ENCODE results near the gene PNLDC1.
"Not testable (repeated sequence)": the region's sequence is repeated elsewhere in the genome, so short reads cannot be mapped to it uniquely, and the experiment has no call there.

PNLDC1 gene

DNA sequence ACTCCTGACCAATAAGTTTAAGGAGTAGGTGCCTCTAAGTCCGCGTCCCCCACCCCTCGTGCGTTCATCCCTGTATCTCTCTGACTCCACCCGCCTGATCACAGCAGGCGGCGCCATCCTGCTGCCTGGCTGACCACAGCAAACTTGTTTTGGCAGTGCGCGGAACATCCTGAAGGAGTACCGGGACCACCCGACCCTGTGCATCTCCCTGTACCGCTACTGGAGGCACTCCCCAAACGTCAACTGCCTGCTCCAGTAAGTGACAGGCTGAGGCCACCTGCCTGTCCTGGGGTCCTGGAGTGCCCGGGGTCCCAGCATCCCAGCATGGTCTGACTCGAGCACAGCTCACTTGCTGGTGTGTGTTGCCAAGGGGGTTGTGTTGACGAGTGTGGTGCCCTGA, 19.0 kb downstream of the PNLDC1 start:
- in situ Hi-C loops (cut with MboI; ENCODE audit: low sequenced_read_pairs) = no loop called here

DNA sequence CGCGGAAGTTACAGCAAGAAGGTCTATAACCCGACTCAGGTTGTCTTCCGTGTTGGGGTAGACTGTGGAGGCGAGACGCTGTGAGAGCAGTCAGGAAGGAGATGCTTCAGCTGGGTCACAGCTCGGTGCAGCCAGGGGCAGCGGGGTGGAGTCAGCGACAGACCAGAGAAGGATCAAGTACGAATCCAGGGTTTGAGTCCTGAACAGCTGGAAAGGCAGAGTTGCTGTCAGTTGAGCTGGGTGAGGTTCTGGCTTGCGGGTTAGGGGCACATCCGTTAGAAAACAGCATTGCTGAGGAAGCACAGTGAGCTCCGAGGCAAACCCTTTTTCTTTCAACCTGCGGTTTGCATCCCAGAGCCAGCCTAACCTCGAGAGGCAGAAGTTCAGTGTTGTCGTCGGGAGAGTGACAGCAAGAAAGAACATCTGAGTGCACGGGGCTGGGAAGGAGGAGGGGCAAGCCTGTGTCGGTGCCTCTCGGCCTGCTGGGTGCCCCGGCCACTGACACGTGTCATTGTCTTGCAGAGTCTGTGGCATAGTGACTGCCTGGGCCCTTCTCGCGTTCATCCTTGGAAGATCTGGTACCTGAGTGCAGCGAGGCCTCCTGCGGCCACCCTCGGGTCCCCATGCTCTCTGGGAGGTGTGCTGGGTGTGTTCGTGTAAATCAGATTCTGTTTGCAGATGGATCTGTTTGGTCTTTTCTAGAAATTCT, 20.0 kb downstream of the PNLDC1 start:
- in situ Hi-C loops (cut with MboI; ENCODE audit: low sequenced_read_pairs) = no loop called here

DNA sequence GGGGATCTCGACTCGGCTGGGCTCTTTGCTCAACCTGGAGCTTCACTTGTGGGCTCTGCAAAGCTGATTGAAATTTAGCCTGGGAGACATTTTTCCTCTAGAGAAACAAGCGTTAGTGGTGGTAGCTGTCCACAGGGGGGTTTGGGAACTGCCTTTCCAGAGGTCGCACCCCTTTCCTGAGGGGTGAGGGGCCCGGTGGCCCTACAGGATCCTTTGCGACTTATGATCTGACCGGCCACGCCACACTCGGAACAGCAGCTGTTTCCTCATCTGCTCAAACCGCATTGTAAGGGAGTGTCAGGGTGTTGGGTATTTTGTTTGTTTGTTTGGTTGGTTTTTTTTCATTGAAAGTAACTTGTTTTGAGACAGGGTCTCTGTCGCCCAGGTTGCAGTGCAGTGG, 21.0 kb downstream of the PNLDC1 start:
- in situ Hi-C loops (cut with MboI; ENCODE audit: low sequenced_read_pairs) = no loop called here

DNA sequence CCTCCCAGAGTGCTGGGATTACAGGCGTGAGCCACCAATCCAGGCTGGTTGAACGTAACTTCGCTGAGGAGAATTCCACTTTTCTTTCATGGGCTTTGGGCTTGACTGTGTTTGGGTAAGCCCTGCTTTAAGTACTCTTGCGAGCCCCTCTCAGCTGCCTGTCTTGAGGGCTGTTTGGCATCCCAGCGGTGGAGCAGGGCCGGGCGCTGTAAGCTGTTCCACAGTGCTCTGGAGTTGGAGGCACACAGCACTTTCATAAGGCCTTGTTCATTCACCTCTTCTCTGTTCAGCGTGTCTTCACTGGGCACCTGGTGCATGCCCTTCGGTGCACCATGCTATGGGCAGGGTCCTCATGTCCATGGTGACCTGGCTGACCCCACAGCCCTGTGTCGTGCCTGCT, 21.6 kb downstream of the PNLDC1 start:
- in situ Hi-C loops (cut with MboI; ENCODE audit: low sequenced_read_pairs) = no loop called here

DNA sequence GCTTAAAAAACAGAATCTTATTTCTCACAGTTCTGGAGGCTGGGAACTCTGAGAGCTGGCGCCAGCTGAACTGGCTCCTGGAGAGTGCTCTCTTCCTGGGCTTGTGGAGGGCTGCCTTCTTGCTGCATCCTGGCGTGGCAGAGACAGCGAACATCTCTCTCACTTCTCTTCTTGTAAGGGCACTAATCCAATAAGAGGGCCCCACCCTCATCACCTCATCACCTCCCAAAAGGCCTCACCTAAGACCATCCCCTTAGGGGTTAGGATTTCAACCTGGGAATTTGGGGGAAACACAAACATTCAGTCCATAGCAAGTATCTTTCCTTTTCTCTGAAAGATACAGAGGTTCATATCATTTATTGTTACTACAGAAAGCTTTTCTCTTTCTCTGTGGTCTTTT, 23.9 kb downstream of the PNLDC1 start:
- in situ Hi-C loops (cut with MboI; ENCODE audit: low sequenced_read_pairs) = no loop called here

DNA sequence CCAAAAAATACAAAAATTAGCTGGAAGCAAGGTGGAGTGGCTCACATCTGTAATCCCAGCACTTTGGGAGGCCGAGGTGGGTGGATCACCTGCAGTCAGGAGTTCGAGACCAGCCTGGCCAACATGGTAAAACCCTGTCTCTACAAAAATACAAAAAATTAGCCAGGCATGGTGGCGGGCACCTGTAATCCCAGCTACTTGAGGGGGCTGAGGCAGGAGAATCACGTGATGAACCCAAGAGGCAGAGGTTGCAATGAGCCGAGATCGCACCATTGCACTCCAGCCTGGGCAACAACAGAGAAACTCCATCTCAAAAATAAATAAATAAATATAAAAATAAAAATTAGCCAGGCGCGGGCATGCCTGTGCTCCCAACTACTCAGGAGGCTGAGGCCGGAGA, 24.6 kb downstream of the PNLDC1 start:
- in situ Hi-C loops (cut with MboI; ENCODE audit: low sequenced_read_pairs) = not testable (repeated sequence)

DNA sequence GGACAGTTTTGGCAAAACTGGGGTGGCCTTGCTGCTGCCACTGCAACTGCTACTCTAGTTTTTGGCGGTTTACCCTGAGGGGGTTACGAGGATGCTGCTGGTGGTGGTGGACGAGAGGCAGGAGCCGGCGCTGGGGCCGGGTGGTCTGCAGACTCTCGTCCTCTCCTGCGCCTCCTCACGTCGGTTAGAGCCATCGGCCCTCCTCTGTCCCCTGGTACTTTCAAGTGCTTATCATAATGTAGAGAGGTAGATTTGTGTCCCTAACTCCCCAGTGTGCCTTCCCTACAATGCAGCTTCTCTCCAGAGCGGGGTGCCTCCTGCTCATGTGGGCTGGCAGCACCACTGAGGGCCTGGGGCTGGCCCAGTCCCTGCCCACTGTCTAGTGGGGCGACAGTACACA, 25.9 kb downstream of the PNLDC1 start:
- in situ Hi-C loops (cut with MboI; ENCODE audit: low sequenced_read_pairs) = no loop called here

DNA sequence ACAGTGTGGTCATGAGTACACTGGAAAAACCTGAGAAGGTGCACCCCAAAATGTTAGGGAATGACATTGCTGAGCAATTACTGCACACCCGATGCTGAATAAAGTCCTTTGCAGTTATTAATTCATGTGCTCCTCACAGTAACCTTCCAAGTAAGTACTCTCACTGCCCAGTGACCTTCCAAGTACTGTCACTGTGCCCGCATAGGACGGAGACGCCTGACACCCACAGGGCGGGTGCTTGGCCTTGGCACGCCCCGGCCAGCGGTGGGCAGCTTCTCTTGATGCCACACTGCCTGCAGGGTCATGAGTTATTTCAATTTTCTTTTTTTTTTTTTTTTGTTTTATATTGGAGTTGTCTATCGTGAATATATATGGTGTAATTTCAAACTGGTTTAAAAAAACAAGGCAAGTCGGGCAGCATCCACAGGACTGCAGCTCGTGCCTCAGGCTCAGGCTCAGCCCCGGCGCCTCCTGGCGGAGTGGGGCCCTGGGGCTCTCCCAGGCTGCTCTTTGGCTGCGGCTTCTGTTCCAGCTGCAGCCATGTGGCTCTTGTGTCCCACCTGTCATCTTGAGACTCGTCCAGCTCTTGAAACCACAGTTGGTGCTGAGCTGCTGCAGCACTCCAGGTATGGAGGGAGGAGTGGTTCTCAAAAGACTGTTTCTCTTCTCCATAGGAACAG, 27.0 kb downstream of the PNLDC1 start:
- in situ Hi-C loops (cut with MboI; ENCODE audit: low sequenced_read_pairs) = no loop called here

DNA sequence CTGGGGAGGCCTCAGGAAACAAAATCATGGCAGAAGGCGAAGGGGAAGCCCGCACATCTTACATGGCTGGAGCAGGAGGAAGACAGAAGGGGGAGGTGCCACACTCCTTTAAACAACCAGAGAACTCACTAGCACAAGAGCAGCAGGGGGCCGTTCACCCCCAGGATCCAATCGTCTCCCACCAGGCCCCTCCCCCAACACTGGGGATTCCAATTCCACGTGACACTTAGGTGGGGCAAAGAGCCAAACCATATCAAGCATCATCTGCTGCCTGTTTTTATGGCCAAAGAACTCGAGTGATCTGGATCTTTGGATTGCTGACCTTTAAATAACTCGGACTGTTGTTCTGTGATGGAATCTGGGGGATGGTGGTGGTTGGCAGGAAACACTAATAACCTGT, 28.0 kb downstream of the PNLDC1 start:
- in situ Hi-C loops (cut with MboI; ENCODE audit: low sequenced_read_pairs) = no loop called here

DNA sequence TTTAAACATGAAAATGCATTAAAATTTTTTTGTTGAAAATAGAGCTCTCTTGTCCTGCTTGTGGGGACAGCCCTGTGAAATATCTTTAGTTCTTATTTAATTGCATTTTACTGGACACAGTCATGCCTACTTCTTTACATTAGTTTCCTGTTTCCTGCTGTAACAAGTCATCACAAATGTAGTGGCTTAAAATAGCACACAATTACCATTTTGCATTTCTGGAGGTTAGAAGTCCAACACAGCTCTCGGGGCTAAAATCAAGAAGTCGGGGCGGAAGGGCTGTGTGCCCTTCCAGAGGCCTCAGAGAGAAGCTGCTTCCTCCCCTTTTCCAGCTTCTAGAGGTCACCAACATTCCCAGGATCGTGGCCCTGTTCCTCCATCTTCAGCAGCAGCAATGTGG, 29.4 kb downstream of the PNLDC1 start:
- in situ Hi-C loops (cut with MboI; ENCODE audit: low sequenced_read_pairs) = no loop called here

DNA sequence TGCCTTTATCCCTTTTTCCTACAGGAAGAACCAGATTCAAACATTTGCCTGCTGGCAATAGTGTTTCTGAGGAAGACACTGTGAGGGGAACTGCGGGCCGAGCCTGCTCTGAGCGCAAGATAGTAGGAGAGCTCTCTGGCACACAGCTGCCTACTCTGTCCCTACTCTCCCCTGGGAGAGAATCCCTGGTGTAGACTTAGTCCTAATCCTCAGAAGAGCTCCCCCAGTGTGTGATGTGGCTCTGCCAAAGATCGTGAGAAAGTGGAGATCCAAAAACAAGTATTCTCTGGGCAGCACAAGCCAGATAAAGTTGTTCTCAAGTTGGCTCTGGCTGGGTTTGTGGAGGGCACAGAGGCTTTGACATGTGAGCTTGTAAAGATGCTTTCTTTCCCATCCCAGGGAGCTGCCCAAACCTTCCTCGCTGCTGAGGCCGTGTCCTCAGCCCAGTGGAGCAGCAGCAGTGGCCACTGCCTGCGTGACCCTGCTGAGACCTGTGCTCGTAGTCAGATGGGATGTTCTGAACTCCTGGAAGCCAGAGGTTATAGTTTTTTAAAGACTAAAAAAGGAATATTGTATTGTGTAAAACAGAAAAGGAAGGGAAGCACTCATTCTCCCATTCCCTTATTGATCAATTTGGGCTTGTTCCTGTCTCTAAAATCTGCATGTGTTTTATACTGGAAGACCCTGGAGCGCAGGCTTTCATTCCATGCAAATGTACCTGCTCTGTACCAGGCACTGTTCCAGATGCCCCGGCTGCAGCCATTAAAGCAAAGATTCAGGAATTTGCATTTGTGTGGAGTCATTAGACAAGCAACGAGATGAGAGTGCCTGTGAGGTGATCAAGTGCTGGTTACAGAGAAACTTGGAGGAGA, 30.7 kb downstream of the PNLDC1 start:
- in situ Hi-C loops (cut with MboI; ENCODE audit: low sequenced_read_pairs) = no loop called here

DNA sequence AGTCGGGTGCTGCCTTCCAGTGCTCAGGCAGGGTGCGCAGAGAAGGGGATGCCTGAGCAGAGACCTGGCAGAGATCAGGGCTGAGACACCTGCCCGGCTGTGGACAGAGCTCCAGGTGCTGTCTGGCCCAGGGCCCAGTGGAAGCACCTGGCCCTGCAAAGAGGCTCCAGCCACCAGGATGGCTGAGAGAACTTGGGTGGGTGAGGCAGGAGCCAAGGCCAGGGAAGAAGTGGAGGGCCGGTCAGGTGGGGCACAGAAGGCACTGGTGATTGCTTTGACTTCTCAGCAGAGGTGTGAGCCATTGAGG, 31.2 kb downstream of the PNLDC1 start:
- in situ Hi-C loops (cut with MboI; ENCODE audit: low sequenced_read_pairs) = no loop called here

DNA sequence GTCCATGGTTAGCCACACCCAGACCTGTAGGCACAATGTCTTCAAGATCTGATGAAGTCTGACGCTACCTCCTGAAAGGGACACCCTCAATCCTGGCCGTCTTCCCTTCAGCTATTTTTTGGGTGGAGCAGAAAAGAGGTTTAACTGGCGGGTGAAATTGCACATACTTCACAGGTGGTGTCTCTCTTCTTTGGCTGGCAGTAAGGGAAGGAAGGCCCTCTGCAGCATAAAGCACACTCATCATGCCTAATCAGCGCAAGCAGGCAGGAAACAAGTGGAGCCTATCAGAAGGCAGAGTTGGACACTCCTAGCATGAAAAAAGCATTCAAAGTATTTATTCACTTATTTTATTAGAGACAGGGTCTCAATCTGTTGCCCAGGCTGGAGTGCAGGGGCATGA, 32.9 kb downstream of the PNLDC1 start:
- in situ Hi-C loops (cut with MboI; ENCODE audit: low sequenced_read_pairs) = no loop called here

DNA sequence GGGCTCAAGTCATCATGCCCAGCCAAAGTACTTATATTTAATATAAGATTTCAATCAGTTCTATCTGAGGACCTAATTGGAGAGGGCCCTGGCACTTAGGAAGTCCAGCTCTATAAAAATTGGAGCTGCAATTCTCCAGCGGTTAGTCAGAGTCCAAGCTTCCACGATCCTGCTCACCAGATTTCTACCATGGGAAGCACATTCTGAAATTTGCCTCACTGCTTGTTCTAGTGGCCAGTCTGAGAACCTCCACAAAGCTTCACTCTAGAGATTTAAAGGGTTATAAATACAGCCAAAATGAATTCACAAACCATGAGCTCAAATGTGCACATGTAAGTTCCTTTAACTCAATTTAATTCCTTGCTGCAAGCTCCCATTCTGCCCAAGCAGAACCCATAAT, 33.5 kb downstream of the PNLDC1 start:
- in situ Hi-C loops (cut with MboI; ENCODE audit: low sequenced_read_pairs) = no loop called here

DNA sequence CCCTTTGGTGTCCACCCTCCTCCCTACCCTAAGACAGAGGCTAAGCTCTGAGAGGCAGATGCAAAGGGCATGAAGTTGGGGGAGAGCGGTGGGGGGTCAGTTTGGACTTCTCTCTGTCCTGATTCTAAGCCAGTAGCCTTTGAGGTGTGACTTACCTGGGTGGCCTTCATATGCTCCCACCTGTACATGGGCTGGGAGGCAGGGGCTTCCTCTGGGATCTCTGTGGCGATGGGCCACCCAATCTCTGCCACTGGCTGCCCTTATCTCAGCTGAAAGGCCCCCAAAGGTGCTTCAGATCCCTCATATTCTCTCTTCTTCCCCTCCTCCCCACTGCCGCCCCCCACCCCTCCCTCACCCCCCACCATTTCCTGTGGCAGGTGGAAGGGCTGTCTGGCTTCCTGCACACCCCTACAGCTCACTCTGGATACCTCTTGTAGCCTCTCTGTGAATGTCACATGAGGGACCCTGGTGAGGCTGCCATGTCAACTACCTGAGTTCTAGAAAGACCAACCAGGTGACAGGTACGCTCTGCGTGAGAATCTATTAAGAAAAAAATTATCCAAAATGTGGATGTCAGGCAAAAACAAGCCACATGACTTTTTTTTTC, 34.0 kb downstream of the PNLDC1 start:
- in situ Hi-C loops (cut with MboI; ENCODE audit: low sequenced_read_pairs) = no loop called here

DNA sequence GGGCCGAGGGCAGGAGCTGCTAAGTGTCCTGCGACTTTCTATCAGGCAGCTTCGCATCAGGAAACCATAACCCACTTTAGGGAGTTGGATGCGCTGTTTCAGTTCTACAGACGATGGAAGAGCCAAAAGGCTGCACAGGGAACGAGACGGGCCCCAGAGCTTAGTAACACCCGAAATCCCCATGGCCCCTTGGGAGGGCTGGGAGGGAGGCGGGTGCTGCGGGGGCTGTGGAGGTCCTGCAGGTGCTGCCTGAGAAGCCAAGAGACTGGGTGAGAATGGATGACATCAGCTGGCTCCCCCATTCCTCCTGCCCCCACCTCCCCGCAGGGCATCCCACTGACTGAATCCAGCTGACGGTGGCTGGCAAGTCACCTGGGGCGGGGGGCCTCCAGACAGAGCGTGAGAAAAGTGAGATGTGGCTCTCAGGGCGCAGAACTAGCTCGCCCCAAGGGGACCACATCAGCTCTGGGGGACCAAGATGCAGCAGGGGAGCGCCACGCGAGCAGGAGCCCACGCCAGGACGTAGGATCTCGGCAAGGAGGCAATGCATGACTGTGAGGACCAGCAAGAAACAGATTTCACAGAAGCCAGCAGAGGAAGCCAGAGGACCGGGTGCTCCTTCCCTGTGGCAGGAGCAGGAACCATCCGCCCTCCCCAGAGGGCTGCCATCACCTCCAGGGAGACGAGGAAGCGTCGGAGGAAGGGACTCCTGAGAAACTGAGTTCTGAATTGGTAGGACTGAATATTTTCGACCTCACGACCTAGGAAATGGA, 36.8 kb downstream of the PNLDC1 start:
- in situ Hi-C loops (cut with MboI; ENCODE audit: low sequenced_read_pairs) = no loop called here

DNA sequence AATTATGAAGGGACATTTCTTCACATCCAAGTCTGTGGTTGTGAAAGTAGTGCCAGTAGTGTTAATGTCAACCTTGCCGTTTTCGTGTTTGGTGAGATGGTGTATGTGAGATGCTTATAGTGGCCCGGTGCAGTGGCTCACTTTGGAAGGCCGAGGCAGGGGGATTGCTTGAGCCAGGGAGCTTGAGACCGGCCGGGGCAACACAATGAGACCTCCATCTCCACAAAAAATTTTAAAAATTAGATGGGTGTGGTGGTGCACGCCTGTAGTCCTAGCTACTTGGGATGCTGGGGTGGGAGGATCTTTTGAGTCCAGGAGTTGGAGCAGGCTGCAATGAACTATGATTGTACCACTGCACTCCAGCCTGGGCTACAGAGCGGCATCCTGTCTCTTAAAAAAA, 37.4 kb downstream of the PNLDC1 start:
- in situ Hi-C loops (cut with MboI; ENCODE audit: low sequenced_read_pairs) = no loop called here

DNA sequence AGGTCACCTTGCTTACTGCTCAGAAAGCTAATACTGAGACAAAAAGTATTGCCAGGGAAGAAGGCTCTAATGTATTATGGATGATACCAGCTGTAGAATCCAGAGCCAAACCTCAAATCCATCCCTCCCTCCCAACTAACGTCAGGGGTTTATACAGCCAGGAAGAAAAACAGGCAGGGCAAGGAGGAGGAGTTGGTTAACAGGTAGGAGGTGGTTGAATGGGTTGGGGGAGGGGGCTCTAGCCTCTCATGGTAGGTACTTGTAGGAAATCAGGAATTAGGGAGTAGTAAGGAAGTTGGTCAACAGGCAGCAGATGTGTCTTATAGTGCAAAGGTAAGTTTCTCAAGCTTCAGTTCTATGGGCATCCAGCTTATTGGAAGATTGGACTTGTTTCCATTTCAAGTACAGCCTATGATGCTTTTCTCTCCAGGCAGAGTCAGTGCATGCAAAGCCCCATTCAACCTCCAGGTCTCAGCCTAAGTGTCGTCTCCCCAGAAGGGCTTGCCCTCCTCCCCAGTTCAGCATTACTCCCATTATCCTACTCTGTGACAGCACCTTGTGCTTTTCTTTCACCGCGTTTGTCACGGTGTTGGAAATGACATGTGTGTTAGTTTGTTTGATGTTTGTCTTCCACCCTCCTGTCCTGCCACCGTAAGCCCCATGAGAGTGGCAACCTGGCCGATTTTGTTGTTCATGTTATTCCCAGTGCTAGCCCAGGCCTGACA, 38.1 kb downstream of the PNLDC1 start:
- in situ Hi-C loops (cut with MboI; ENCODE audit: low sequenced_read_pairs) = no loop called here

DNA sequence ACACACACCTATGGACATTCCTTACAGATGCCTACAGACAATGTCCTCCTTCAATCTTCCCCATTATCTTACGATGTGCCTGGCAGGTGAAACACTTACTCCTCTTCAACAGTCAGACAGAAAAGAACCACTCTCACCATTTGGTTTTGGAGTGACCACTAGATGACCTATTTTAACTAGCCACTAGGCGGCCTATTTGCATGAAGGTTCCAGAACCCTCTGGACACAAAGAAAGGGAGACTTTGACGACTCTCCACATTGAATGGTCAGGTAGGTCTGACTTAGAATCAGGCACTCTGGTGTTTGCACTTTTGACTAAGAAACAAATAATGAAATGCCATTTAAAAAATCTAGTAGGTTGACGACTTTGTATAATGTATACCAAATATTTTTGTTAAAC, 42.0 kb downstream of the PNLDC1 start:
- in situ Hi-C loops (cut with MboI; ENCODE audit: low sequenced_read_pairs) = no loop called here

All from HL-60/S4 (cell line).